Muscle of leg (tissue), 11 donors: ENCODE data around the gene VWA3B. TPM values are rescaled to one million over a fixed set of nuclear protein-coding genes. Genes with fewer than 3 reads are reported as not detected.

Experiments
- DNase-seq: peaks from one replicate; pipeline ENCODE4 v3.0.0; 2013
- H3K27ac ChIP-seq: one replicate; pipeline ENCODE4 v1.5.1; 2013; ENCODE audit warnings: mild to moderate bottlenecking, low read length, control low read depth
- H3K27me3 ChIP-seq: one replicate; pipeline ENCODE4 v1.6.1; 2013; ENCODE audit warnings: low read length; ENCODE audit not compliant: control insufficient read depth, insufficient read depth
- H3K36me3 ChIP-seq: one replicate; pipeline ENCODE4 v1.6.1; 2013; ENCODE audit warnings: low read length; ENCODE audit not compliant: control insufficient read depth, insufficient read depth
- H3K4me1 ChIP-seq: one replicate; pipeline ENCODE4 v1.6.1; 2013; ENCODE audit warnings: low read length; ENCODE audit not compliant: control insufficient read depth, insufficient read depth
- H3K4me3 ChIP-seq: one replicate; pipeline ENCODE4 v1.5.1; 2013; ENCODE audit warnings: low read length, control low read depth
- H3K9me3 ChIP-seq: replicated peaks from 2 replicates; pipeline ENCODE4 v1.6.1; 2013; ENCODE audit warnings: low read depth, low read length; ENCODE audit not compliant: control insufficient read depth
- WGBS: methylation state at CpG from one replicate; pipeline ENCODE4 v1.1.5; 2013; ENCODE audit warnings: missing lambda C conversion rate; ENCODE audit not compliant: insufficient coverage; 5-methylcytosine and 5-hydroxymethylcytosine counted together
- polyA plus RNA-seq, 8 donors: library from polyadenylated mRNA; unstranded; fragments of 120-200 nt; gene quantifications; one replicate each; pipeline versions ENCODE4 v1.2.1 to v1.2.3, GENCODE V29; 2013; ENCODE audit warnings: inconsistent platforms in 1 of 8, low replicate concordance in 1 of 8; ENCODE audit not compliant: insufficient read length in 8 of 8, insufficient read depth in 1 of 8
- total RNA-seq: library from RNA; stranded (reverse); fragments of 120-200 nt; gene quantifications from one replicate; pipeline ENCODE4 v1.2.4, GENCODE V29; 2013

The VWA3B gene
- total and polyA plus RNA-seq, 9 donors: 0.13 to 1.3 (median 0.57) TPM; not detected in 1

DNA sequence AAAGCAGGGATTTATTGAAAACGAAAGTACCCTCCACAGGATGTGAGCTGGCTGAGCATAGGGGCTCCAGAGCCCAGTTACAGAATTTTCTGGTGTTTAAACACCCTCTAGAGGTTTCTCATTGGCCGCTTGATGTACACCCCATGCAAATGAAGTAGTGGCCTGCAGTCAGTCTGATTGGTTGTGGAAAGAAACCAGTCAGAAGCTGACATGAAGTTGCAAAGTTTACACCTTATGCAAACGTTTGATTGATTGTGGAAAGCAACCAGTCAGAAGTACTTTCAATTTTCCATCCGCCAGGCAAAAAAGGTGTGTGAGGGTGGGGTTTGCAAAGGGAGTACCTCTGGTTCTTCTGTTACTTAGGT is 62.3 kb downstream of the VWA3B start:
- WGBS: 0% methylated on average over 1 of the region's 4 CpGs
- Histone ChIP-seq H3K36me3 (no peaks in the 10 kb centered on the region), H3K27me3 (no peaks in the 10 kb centered on the region), H3K9me3 (no peaks in the 10 kb centered on the region), H3K27ac (no peak overlapping the region), H3K4me1 (no peaks in the 10 kb centered on the region), H3K4me3 (no peak overlapping the region)
- peak; percentile 67 for DNase-seq

DNA sequence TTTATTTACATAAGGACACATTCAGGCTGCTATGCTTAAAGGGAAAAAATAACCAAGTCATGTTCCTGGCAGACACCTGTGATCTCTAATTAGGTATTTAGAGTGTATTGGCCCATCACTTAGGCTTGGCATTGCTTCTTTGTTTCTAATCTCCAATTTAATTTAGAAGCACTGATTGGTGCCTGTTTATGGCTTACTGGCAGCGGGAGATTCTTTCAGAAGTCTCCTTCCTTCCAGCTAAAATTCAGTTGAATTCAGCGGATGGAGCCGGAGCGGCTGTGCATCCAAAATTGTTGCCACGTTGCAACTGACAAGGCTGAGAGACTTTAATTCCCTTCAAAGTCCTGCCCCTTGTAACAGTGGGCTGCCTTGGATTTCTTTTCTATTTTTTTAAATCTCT is 66.5 kb downstream of the VWA3B start:
- 67% methylated on average over 5 of the region's 5 CpGs for WGBS
- Histone ChIP-seq H3K4me3 (no peak overlapping the region), H3K27ac (no peak overlapping the region), H3K4me1 (peaks cover 16% of the 10 kb centered on the region), H3K27me3 (no peaks in the 10 kb centered on the region), H3K36me3 (no peaks in the 10 kb centered on the region), H3K9me3 (no peaks in the 10 kb centered on the region)
- DNase-seq: no peak

DNA sequence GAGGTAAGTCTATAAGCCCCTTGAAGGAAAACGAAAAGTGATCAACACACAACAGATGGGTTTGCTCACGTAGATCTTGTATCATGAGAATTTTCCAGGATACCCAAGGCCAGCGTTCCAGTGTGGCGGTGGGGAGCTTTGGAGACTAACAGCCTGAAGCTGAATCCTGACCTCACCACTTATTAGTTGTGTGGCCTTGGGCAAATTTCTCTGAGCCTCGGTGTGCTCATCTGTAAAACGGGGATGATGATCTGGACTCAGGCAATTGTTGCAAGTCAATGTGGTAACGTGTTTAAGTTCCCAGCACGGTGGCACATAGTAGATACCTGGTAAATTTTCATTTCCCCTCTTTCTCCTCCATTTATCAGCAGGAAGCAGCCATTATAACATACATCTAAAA is 68.3 kb downstream of the VWA3B start:
- Histone ChIP-seq H3K36me3 (no peaks in the 10 kb centered on the region), H3K9me3 (no peaks in the 10 kb centered on the region), H3K4me3 (no peak overlapping the region), H3K4me1 (peaks cover 33% of the 10 kb centered on the region), H3K27ac (no peak overlapping the region), H3K27me3 (no peaks in the 10 kb centered on the region)
- no peak for DNase-seq
- 88% methylated on average over 4 of the region's 8 CpGs for WGBS

DNA sequence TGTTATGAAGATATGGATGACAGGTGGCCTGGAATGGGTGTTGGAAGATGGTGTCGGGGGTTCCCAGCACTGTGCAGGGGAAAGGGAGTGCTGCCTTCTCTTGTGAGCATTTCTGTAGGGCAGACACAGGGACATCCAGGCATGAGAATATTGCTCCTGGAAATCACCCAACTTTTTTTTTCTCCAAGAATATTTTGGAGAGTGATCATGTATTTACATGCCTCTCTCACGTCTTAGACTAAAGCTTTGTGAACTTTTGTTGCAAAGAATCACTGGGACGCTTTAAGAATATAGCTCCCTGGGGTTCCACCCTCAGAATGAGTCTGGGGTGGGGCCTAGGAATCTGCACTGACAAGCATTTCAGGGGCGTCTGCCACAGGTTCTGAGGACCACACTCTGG is 68.7 kb downstream of the VWA3B start:
- H3K36me3 ChIP-seq: no peaks in the 10 kb centered on the region
- H3K27ac ChIP-seq: no peak overlapping the region
- DNase-seq: peak; percentile 33
- peaks cover 37% of the 10 kb centered on the region for H3K4me1 ChIP-seq
- H3K27me3 ChIP-seq: no peaks in the 10 kb centered on the region
- WGBS: 59% methylated on average over 3 of the region's 4 CpGs
- H3K9me3 ChIP-seq: no peaks in the 10 kb centered on the region
- no peak overlapping the region for H3K4me3 ChIP-seq

DNA sequence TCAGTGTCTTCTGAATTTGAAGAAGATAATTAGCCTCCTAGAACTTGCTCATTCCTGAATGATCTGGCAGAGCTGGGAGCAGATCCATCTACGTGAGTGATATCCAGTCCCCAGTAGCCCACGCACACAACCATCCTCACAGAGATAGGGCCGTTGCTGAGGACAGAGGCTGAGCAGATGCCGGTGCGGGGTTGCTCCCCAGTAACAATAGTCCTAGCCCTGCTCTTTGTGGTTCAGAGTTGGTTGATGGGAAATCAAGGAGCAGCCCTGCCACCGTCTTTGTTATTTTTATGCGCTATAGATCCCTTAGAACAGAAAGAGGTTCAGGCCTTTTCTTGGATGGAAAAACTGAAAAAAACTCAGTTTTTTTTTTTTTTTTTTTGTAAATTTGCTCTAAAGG is 69.3 kb downstream of the VWA3B start:
- no peak for DNase-seq

DNA sequence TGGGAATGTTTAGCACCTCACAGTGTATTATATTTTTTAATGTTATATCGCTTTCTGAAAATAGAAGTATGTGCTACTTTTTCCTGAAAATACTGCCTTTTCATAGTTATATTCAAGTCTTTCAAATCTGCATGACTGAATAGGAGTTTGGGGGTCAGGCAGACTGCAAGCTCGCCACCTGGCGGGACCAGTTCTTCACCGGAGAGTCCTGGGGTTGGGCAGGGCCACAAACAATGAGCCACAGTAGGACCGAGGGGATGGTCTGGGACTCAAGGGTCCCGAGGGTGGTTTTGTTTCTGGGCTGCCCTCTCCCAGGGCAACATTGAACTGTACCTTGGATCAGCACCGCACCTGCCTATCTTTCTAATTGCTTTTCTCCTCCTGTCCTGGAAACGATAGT is 70.6 kb downstream of the VWA3B start:
- H3K36me3 ChIP-seq: no peaks in the 10 kb centered on the region
- peak overlapping the region; percentile 93 for H3K27ac ChIP-seq
- WGBS: 87% methylated on average over 5 of the region's 8 CpGs
- H3K4me1 ChIP-seq: peaks cover 55% of the 10 kb centered on the region
- H3K27me3 ChIP-seq: no peaks in the 10 kb centered on the region
- no peak overlapping the region for H3K4me3 ChIP-seq
- DNase-seq: no peak
- no peaks in the 10 kb centered on the region for H3K9me3 ChIP-seq

More for the DNA sequence above, 69.3 kb downstream of the VWA3B start:
- Histone ChIP-seq H3K4me1 (peaks cover 43% of the 10 kb centered on the region), H3K4me3 (no peak overlapping the region), H3K9me3 (no peaks in the 10 kb centered on the region), H3K36me3 (no peaks in the 10 kb centered on the region), H3K27me3 (no peaks in the 10 kb centered on the region), H3K27ac (no peak overlapping the region)
- WGBS: no CpG with 5 or more reads among the region's 7 CpGs

DNA sequence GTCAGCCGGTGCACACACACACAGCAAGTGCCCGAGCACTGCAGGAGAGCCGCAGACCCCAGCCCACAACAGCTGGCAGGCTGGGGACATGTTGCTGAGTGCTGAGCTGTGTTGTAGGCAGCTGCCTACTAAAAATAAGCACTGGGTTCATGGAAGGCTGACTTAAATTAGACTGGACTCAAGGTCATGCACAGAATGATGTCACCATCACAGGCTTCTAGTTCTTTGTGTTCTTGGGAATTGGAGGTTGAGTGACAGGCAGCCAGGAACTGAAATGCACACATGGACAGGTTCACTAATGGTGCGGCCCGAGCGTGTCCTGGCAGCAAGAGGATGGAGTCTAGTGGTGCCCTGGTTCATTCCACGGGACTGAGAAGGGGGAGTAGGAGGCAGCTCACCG is 71.3 kb downstream of the VWA3B start:
- Histone ChIP-seq H3K27ac (peak overlapping the region; percentile 93), H3K36me3 (no peaks in the 10 kb centered on the region), H3K9me3 (no peaks in the 10 kb centered on the region), H3K27me3 (no peaks in the 10 kb centered on the region), H3K4me1 (peaks cover 63% of the 10 kb centered on the region), H3K4me3 (no peak overlapping the region)
- peak; percentile 89 for DNase-seq
- WGBS: 76% methylated on average over 8 of the region's 8 CpGs

DNA sequence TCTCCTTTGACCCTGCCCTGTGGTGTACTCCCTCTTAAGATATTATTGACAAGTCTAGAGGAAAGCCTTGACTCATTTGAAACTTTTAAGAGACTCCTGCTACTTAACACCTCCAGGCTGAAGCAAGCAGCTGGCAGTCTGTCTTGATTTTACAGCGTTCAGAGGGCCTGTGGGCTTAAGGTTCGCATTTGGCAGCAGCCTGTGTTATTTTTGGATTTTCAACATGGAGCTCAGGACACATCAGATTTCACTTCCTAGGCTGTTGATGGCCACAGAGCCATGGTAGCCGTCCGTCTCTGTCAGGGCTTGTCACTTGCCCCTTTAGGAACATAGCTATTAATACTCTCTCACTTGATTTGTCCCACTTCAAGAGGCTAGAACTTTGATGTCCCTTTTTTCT is 73.6 kb downstream of the VWA3B start:
- peak; percentile 86 for DNase-seq
- Histone ChIP-seq H3K9me3 (no peaks in the 10 kb centered on the region), H3K27ac (peak overlapping the region; percentile 93), H3K4me3 (no peak overlapping the region), H3K27me3 (no peaks in the 10 kb centered on the region), H3K4me1 (peaks cover 72% of the 10 kb centered on the region), H3K36me3 (no peaks in the 10 kb centered on the region)
- WGBS: 18% methylated on average over 4 of the region's 4 CpGs

DNA sequence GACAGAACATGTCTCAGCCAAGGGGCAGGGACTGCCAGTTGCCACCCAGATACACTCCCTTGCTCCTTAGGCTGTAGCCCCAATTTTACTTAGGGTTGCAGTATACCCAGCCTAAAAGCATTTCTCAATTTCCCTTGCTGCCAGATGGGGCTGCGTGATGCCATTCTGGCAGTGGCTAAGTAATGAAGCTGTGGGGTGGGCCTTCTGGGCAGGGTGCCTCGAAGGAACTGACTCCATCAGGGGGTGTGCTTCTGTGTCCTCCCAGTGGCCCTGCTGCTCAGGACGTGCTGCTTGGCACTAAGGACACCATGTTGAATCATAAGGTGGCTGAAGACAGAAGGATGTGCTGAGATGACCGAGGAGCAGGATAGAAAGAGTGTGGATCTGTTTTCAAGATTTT is 74.2 kb downstream of the VWA3B start:
- H3K27ac ChIP-seq: peak overlapping the region; percentile 93
- no peaks in the 10 kb centered on the region for H3K36me3 ChIP-seq
- WGBS: 55% methylated on average over 2 of the region's 4 CpGs
- H3K9me3 ChIP-seq: no peaks in the 10 kb centered on the region
- H3K27me3 ChIP-seq: no peaks in the 10 kb centered on the region
- H3K4me1 ChIP-seq: peaks cover 75% of the 10 kb centered on the region
- no peak for DNase-seq
- no peak overlapping the region for H3K4me3 ChIP-seq

DNA sequence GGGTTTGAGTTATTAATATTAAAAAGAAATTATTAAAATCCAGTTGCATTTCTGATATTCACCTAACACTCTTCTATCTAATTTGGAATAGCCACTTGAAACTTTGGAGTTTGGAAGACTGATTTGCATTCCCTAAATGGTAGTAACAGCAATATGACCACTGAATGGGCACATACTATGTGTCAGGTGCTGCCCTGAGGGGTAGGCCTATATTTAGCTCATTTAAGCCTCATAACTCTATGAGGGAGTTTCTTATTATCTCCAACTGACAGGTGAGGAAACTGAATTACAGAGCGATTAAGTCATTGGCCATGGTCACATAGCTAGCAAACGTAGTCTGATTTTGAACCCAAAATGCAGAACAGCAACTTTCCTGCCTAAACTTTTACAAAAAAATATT is 77.3 kb downstream of the VWA3B start:
- H3K27ac ChIP-seq: peak overlapping the region; percentile 37
- H3K27me3 ChIP-seq: no peaks in the 10 kb centered on the region
- no peaks in the 10 kb centered on the region for H3K36me3 ChIP-seq
- no peaks in the 10 kb centered on the region for H3K9me3 ChIP-seq
- no CpG with 5 or more reads among the region's 2 CpGs for WGBS
- DNase-seq: peak; percentile 34
- no peak overlapping the region for H3K4me3 ChIP-seq
- H3K4me1 ChIP-seq: peaks cover 61% of the 10 kb centered on the region

DNA sequence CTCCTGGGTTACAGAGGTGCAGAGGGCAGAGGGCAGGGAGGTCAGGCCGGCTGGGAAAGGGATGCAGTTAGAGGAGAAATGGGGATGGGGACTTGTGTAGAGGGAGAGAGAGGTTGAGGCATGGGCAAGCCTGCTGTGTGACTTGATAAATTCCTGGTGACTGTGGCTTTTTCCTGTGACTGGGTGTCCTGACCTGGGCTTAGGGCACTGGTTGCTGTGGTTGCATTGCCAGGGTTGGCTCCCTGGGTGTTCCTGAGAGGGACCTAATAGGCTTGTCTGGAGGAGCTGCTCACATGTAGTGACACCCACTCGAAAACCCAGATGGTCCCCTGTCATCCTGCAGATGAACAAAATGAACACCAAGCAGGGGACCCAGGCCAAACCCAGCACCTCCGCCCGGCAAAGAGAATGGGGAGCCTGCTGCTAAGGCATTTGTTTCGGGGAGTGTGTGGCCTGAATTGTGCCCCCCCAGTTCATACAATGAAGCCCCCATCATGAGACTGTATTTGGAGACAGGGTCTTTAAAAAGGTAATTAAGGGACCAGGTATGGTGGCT is 78.6 kb downstream of the VWA3B start:
- no peaks in the 10 kb centered on the region for H3K36me3 ChIP-seq
- H3K27me3 ChIP-seq: no peaks in the 10 kb centered on the region
- 84% methylated on average over 5 of the region's 5 CpGs for WGBS
- H3K9me3 ChIP-seq: no peaks in the 10 kb centered on the region
- H3K4me1 ChIP-seq: peaks cover 49% of the 10 kb centered on the region
- no peak for DNase-seq
- no peak overlapping the region for H3K27ac ChIP-seq
- H3K4me3 ChIP-seq: no peak overlapping the region
